ENCODE results near the gene NLGN1. TPM values are rescaled to one million over a fixed set of nuclear protein-coding genes. Genes with fewer than 3 reads are reported as not detected.

The NLGN1 gene
- total RNA-seq, 4 donors from 2014 or later, result 2.2 to 5.8 (median 3.0) TPM

DNA sequence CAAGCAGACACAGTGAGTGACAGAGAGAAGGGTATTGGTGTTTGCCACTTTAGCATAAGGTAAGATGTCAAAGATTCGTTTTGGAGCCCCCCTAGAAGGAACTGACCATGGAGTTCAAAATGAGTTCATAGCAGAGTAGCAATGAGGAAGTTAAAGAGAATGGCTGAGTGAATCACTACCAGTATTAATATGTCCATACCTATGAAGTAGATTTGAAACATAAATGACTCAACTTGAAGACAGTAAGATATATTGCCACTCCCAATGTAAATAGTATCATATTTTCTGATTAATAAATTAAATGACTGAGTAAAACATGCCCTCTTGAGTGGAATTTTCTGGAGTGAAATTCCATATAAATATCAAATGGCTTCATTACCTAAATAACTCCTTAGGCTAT, 675.1 kb downstream of the NLGN1 start:
- Histone ChIP-seq H3K4me3 (no peak overlapping the region), H3K36me3 (no peaks in the 10 kb centered on the region), H3K27ac (no peak overlapping the region), H3K9me3 (no peaks in the 10 kb centered on the region), H3K4me1 (no peaks in the 10 kb centered on the region), H3K27me3 (no peaks in the 10 kb centered on the region)
- WGBS, result 36% methylated on average over 1 of the region's 1 CpG
- DNase-seq (ENCODE audit: low spot score in 2 of 2), result no peak
- no peak for TF ChIP-seq POLR2AphosphoS5 (IDR thresholded peaks at IDR 0.05)
- TF ChIP-seq, protein P1, sequence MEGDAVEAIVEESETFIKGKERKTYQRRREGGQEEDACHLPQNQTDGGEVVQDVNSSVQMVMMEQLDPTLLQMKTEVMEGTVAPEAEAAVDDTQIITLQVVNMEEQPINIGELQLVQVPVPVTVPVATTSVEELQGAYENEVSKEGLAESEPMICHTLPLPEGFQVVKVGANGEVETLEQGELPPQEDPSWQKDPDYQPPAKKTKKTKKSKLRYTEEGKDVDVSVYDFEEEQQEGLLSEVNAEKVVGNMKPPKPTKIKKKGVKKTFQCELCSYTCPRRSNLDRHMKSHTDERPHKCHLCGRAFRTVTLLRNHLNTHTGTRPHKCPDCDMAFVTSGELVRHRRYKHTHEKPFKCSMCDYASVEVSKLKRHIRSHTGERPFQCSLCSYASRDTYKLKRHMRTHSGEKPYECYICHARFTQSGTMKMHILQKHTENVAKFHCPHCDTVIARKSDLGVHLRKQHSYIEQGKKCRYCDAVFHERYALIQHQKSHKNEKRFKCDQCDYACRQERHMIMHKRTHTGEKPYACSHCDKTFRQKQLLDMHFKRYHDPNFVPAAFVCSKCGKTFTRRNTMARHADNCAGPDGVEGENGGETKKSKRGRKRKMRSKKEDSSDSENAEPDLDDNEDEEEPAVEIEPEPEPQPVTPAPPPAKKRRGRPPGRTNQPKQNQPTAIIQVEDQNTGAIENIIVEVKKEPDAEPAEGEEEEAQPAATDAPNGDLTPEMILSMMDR (IDR thresholded peaks at IDR 0.05), result no peak
- TF ChIP-seq POLR2A (IDR thresholded peaks at IDR 0.05), result no peak
- no peak for TF ChIP-seq EP300 (IDR thresholded peaks at IDR 0.05)

DNA sequence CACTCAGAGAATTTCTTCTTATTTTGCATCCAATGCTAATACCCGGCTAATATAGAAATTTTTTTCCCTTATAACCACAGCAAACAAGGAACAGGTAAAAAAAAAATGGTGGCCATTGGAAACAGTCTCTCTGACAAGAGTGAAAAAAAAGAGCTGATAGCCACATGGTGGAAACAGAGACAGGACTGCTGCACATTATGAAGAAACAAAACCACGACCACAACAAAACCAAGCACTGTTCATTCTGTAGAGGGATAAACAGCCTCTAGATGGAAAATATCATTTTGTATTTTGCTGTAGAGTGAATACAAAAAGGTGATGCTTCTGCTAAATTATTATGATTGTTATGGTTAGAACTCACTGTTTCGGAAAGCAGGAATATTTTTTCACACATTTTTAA, 686.2 kb downstream of the NLGN1 start:
- 77% methylated on average over 3 of the region's 3 CpGs for WGBS
- no peaks in the 10 kb centered on the region for H3K27me3 ChIP-seq
- H3K9me3 ChIP-seq, result no peaks in the 10 kb centered on the region
- no peak for TF ChIP-seq POLR2A (IDR thresholded peaks at IDR 0.05)
- TF ChIP-seq EP300 (IDR thresholded peaks at IDR 0.05), result no peak
- no peak for TF ChIP-seq POLR2AphosphoS5 (IDR thresholded peaks at IDR 0.05)
- TF ChIP-seq, protein P1 (IDR thresholded peaks at IDR 0.05), result no peak
- H3K4me3 ChIP-seq, result no peak overlapping the region
- DNase-seq (ENCODE audit: low spot score in 2 of 2), result no peak
- no peak overlapping the region for H3K27ac ChIP-seq
- H3K36me3 ChIP-seq, result no peaks in the 10 kb centered on the region
- H3K4me1 ChIP-seq, result no peaks in the 10 kb centered on the region

DNA sequence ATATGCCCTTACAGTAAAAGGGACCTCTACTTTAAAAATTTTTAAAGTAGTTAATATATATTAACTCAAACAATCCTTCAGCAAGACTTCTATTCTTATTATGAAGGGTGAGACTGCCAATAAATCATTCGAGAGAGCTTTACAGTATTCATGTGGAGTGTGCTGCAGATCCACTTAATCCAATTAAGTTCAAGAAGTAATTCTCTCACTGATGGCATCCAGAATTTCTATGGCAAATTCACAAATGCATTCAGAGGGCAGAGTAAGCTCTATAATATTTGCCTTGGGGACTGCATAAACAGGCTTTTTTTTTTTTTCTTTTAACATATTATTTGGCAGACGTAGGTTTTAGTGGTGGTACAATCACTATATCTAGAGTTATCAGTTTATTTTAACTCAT, 692.0 kb downstream of the NLGN1 start:
- Histone ChIP-seq H3K4me3 (no peak overlapping the region), H3K27ac (no peak overlapping the region), H3K27me3 (no peaks in the 10 kb centered on the region), H3K4me1 (no peaks in the 10 kb centered on the region), H3K36me3 (no peaks in the 10 kb centered on the region), H3K9me3 (no peaks in the 10 kb centered on the region)
- WGBS, result 31% methylated on average over 2 of the region's 2 CpGs
- TF ChIP-seq POLR2A (IDR thresholded peaks at IDR 0.05), result no peak
- TF ChIP-seq EP300 (IDR thresholded peaks at IDR 0.05), result no peak
- no peak for TF ChIP-seq POLR2AphosphoS5 (IDR thresholded peaks at IDR 0.05)
- TF ChIP-seq, protein P1 (IDR thresholded peaks at IDR 0.05), result no peak
- no peak for DNase-seq (ENCODE audit: low spot score in 2 of 2)

DNA sequence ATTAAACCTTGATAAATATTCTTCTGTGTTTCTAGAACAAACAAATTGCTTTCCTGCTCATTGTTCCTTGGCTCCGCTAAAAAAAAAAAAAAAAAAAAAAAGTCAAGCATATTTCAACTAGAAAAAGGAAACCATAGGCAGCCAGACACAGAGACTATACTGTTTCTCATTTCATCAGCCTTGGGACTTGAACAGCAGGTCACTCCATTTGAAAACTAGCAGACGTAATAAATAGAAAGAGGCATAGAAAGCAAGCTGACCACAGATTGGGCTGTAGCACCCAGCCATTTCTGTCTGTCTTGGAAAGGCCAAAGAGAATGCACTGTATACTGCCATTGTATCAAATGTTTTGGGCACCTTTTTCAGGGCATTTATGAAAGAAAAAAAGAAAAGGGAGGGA, 697.1 kb downstream of the NLGN1 start:
- Histone ChIP-seq H3K4me1 (no peaks in the 10 kb centered on the region), H3K9me3 (no peaks in the 10 kb centered on the region), H3K36me3 (no peaks in the 10 kb centered on the region), H3K27ac (no peak overlapping the region), H3K27me3 (no peaks in the 10 kb centered on the region), H3K4me3 (no peak overlapping the region)
- 76% methylated on average over 2 of the region's 2 CpGs for WGBS
- DNase-seq (ENCODE audit: low spot score in 2 of 2), result no peak
- TF ChIP-seq POLR2AphosphoS5 (IDR thresholded peaks at IDR 0.05), result no peak
- TF ChIP-seq, protein P1 (IDR thresholded peaks at IDR 0.05), result no peak
- no peak for TF ChIP-seq POLR2A (IDR thresholded peaks at IDR 0.05)
- TF ChIP-seq EP300 (IDR thresholded peaks at IDR 0.05), result no peak

DNA sequence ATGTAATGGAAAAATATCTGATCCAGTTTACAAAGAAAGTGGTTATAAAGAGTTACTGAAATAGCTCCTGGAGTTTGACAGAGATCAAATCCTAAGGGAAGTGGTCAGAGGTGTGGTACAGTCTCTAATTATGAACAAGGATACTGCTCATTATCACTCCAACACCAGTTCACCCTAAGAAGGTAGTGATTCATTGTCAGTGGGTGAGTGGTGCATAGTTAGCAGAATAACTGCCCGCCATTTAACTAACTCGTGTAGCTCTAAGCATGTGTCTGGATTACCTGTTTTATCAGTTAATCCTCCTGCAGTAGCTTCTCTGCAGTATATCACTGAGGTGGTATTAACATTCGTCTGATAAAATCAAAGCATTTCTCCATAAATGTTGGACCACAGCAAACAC, 700.1 kb downstream of the NLGN1 start:
- Histone ChIP-seq H3K36me3 (no peaks in the 10 kb centered on the region), H3K4me3 (no peak overlapping the region), H3K27me3 (no peaks in the 10 kb centered on the region), H3K4me1 (no peaks in the 10 kb centered on the region), H3K9me3 (no peaks in the 10 kb centered on the region), H3K27ac (no peak overlapping the region)
- TF ChIP-seq, protein P1 (IDR thresholded peaks at IDR 0.05), result no peak
- no peak for TF ChIP-seq EP300 (IDR thresholded peaks at IDR 0.05)
- no peak for TF ChIP-seq POLR2AphosphoS5 (IDR thresholded peaks at IDR 0.05)
- TF ChIP-seq POLR2A (IDR thresholded peaks at IDR 0.05), result no peak
- DNase-seq (ENCODE audit: low spot score in 2 of 2), result no peak
- WGBS, result 79% methylated on average over 3 of the region's 3 CpGs

Data from suprapubic skin (tissue), 4 donors.